HG03039 (cell line): ENCODE results near the gene NAA38.
"Not testable (repeated sequence)": the region's sequence is repeated elsewhere in the genome, so short reads cannot be mapped to it uniquely, and the experiment has no call there.

ENCODE experiments used
- ATAC-seq: cut with Tn5 transposase; IDR thresholded peaks from one replicate; pipeline ENCODE4 v1.9.1; 2021; ENCODE audit warnings: mild to moderate bottlenecking, moderate library complexity; ENCODE audit not compliant: unreplicated experiment

The NAA38 gene

DNA sequence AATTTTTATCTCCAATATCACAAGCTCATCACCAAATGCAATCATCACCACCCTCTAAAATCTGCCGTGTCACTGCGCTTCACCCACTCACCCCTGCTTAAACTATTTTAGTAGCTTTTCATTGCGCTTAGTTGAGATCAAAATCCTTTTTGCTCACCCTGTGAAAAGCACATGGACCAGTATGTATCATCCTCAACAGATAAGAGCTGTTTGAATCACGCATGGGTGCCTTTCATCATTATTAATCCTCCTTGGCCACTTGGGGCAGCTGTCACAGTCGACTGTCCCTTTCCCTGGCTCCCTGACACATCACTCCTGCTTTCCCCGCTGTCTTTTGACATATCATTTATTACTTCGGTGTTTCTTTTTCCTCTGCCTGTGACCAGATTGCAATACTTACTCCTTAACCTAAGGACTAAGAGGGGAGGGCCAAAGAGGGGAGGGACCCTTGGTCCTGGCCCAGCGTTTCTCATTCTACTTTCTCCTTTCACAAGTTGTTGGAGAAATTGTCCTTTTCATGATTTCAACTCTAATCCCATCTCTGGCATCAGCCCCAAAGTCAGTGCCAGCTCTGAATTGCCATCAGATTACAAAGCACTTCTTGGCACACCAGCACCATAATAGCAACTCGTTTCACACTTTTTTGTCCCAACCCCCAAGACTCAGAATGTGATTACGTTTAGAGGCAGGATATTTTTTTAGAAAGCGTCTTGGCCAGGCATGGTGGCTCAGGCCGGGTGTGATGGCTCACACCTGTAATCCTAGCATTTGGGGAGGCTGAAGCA is 32.0 kb downstream of the NAA38 start:
- ATAC-seq, result no peak

DNA sequence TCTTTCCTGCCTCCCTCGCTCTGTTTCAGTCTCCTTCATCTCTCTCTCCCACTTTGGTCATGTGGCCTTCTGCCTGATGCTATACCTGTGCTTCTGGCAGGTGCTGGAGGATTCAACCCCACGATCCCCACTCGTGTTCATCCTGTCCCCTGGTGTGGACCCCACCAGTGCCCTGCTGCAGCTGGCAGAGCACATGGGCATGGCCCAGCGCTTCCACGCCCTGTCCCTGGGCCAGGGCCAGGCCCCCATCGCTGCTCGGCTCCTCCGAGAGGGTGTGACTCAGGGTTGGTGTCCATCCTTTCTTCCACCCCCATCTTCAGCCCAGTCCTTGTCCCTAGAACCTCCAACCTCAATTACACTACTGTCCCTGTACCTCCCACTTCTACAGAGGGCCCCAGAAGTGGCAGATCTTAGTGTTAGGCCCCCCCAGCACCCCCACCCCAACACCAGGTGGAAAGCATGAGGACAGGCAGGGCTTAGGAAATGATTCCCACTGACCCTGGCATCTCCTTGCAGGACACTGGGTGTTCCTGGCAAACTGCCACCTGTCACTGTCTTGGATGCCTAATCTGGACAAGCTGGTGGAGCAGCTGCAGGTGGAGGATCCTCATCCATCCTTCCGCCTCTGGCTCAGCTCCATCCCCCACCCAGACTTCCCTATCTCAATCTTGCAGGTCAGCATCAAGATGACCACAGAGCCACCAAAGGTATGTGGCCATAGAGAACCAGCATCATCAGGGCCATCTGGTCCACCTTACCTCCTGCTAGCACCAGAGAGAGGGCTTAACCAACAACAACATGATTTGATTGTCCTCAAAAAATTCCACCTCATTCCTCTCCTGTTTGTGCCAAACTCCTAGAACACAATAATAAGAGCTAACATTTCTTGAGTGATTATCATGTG is 33.1 kb downstream of the NAA38 start:
- no peak for ATAC-seq

DNA sequence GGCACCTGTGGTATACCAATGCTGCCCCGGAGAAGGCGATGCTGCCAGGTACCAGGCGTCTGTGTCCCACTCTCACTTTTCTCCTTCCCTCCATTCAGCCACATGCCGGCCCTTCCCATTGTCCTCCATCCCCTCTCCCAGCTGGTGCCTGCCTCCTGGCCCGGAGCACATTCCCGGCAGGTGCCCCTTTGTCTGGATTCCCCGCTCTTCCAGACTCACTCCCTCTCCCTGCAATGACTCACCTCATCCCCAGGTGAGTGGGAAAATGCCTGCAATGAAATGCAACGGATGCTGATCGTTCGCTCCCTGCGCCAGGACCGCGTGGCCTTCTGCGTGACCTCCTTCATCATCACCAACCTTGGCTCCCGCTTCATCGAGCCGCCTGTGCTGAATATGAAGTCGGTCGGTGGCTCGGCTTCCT is 33.8 kb downstream of the NAA38 start:
- ATAC-seq, result no peak

DNA sequence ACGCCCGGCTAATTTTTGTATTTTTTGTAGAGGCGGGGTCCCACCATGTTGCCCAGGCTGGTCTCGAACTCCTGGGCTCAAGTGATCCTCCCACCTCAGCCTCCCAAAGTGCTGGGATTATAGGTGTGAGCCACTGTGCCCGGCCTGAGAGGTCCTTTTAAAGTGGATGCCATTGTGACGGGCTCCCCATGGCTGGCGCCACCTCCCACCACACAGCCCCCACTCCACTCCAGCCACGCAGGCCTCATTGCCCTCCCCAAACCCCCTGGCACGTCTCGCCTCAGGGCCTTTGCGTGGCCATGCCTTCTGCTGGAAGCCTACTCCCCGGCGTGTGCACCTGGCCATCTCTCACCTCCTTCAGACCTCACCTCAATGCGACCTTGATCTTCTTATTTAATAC is 35.2 kb downstream of the NAA38 start:
- no peak for ATAC-seq

DNA sequence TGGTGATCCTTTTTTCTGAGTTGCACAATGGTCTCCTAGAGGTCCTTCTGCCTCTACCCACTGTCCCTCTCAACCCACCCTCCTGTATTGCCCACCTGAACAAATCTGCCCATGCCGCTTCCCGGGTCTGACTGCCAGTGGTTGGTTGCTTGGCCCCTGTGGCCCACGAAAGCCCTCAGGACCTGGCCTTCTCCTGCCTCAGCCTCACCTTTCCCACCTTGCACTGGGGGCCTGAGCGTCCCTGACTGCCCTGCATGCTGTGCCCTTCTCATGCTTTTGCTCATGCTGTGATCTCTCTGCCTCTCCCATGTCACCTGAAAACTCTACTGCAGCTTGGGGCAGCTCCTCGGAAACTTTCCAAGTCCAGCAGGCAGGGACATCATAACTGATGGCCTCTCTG is 37.1 kb downstream of the NAA38 start:
- ATAC-seq, result no peak

DNA sequence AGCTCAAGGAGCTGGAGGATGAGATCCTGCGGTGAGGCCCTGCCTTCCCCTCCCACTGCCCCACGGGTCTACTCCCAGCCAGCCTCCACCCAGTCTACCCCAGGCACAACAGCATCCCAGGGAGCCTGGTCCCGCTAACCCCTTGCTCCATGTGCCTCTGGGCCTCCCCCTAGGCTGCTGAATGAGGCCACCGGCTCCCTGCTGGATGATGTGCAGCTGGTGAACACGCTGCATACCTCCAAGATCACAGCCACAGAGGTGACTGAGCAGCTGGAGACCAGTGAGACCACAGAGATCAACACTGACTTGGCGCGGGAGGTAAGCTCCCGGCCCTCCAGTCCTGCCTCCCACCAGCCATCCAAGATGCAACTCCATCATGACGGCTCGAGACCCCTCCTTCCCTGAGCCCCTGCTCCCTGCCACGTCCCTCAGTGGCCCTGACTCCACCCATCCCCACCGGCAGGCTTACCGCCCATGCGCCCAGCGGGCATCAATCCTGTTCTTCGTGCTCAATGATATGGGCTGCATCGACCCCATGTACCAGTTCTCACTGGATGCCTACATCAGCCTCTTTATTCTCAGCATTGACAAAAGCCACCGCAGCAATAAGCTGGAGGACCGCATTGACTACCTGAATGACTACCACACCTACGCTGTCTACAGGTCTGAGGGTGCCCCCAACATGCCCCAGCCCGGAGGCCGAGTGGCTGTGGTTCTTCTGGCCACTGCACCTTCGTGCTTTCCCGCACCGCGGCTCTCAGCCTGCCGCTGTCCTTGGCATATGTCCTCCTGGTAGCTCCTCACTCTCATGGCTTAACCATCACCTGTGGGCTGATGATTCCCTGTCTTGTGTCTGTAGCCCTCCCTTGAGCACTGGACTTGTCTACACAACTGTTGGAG is 38.4 kb downstream of the NAA38 start:
- ATAC-seq, result no peak

DNA sequence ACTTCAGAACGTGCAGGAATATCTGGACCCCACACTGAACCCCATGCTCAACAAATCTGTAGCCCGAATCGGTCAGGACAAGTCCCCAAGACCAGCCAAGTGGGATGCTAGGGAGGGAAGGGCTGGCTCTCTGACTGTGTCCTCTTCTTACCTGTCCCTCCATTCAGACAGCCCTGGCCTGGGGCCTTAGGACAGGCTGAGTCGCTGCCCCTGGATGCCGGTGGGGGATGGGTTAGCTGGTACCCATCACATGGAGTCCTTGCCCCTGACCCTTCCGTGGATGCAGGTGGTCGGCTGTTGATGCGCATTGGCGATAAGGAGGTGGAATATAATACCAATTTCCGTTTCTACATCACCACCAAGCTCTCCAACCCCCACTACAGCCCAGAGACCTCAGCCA is 39.3 kb downstream of the NAA38 start:
- no peak for ATAC-seq

DNA sequence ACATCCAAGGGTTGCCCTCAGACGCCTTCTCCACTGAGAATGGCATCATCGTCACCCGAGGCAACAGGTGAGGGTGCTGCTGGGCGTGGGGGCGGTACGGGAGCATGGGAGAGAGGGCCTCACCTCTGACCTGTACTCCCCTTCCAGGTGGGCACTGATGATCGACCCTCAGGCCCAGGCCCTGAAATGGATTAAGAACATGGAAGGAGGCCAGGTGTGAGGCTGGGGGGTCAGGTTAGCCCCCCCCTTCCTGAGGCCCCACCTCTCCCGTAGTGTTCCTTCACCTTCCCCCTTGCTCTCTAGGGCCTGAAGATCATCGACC is 39.8 kb downstream of the NAA38 start:
- no peak for ATAC-seq

DNA sequence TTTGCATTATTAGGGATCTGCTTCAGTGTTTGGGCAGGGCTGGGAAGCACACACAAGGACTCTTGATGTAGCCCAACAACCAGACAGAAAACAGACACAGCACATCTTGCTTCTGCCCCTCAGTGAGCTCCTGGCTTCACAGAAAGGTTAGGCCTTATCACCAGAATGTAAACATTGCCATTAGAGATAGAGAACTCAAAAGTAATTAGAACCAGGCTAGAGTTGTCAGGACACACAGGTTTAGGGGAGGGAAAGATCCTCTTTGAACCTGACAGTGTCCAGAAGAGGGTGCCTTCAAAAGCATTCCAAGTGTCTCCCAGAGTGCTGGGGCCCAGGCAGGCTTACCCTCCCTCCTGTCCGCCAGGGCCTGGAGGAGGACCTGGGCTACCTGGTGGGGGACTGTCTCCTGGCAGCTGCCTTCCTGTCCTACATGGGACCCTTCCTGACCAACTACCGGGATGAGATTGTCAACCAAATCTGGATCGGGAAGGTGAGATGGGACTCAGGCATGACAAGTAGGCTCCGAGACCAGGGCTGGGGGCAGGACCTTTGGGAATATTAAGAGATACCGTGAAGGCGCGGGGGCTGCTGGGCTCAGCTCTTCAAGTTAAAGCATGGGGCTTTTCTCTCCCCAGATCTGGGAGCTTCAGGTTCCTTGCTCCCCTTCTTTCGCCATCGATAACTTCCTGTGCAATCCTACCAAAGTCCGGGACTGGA is 40.3 kb downstream of the NAA38 start:
- ATAC-seq, result no peak

DNA sequence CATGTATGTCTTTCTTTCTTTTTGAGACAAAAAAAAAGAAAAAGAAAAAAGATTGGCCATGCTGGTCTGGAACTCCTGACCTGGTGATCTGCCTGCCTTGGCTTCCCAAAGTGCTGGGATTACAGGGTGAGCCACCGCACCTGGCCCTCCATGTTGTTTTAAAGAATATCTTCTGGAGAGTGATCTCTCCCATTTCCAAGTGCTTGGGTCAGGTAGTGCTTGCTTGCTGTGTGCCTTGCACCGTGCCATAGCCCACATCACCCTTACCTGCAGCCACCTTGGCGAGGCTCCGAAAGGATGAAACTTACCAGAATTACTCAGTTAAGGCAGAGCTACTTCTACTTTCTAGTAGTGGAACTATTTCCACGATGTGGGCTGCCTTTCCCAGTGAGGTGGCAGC is 42.4 kb downstream of the NAA38 start:
- ATAC-seq, result no peak

DNA sequence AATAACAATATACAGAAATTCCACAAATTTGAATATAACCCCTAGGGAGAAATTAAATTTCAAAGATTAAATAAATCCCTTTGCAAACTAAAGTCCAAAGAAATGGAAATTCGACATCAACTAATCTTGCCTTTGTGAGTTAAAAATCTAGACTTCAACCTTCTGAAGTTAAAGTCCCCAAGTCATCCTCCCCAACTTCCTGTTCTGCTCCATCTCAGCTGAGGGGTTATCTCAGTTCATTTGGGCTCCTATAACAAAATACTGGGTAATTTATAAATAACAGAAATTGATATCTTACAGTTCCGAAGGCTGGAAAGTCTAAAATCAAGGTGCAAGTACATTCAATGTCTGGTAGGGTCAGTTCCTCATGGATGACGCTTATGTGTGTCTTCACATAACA is 46.1 kb downstream of the NAA38 start:
- no peak for ATAC-seq

DNA sequence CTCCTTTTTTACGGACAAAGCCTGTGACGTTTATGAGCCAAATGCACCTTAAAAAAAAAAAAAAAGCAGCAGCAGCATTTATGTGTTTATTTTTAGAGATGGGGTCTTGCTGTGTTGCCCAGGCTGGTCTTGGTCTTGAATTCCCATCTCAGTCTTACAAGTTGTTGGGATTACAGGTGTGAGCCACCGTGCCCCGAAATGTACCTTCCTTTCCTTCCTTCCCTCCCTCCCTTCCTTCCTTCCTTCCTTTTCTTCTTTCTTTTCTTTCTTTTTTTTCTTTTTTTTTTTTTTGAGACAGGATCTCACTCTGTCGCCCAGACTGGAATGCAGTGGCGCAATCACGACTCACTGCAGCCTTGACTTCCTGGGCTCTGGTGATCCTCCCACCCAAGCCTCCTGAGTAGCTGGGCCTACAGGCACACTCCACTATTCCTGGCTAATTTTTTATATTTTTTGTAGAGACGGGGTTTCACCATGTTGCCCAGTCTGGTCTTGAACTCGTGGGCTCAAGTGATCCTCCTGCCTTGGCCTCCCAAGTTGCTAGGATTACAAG is 47.5 kb downstream of the NAA38 start:
- ATAC-seq, result not testable (repeated sequence)

DNA sequence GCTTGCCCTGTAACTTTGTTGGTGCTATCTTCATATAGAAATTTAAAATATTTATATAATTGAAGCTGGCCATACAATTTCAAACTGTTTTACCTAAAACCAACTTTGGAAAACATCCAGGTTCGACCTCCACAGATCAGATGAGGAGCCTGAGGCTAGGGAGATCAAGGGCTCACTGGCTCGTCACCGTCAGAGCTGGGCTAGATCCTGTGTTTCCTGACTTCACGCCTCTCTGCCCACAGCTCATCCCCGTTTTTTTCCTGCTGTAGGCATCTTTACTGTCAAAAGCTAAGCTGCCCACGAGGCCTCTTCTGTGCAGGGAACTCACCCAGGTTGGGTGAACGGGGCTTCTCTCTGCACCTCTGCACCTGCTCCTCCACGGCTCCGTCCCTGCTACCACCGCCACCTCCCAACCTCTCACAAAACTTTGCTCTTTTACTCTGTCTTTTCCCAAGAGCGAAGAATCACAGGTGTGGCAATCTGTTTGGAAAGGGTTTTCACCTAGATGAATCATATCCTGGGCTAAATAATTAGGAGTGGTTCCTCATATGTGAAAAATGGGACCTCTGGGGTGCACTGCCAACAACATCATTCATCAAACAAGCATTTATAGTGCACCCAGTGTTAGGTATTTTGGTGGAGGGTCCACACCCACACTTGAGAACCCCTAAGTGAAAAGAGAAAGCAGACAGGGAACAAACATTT is 48.1 kb downstream of the NAA38 start:
- no peak for ATAC-seq

DNA sequence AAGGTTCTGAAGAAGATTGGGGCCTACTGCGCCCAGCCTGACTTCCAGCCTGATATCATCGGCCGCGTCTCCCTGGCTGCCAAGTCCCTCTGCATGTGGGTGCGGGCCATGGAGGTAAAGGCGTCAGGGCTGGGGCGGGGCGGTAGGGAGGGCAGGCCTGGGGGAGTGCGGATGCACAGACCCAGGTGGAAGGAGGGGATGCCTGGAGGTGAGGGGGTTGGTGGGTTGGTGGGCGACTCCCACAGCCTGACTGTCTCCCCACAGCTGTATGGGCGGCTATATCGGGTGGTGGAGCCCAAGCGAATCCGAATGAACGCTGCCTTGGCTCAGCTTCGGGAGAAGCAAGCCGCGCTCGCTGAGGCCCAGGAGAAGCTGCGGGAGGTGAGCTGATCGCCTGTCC is 50.2 kb downstream of the NAA38 start:
- ATAC-seq, result no peak
